ENCODE data around the gene ZNF576.

- TF ChIP-seq CTCF (IDR thresholded peaks at IDR 0.05): no peak
- no peak for TF ChIP-seq POLR2A (IDR thresholded peaks at IDR 0.05)
Observed at GRCh38 chr19:43631491-43631890, 35.1 kb downstream of the ZNF576 start.

All from esophagus squamous epithelium (tissue), 4 donors.